GM10847 (cell line): ENCODE results near the gene ATP8A2.

Source experiments
- POLR2A ChIP-seq: IDR thresholded peaks from 2 replicates; pipeline ENCODE4 v1.6.1; 2011; ENCODE audit not compliant: insufficient read length; ENCODE audit errors: extremely low read depth

The ATP8A2 gene

DNA sequence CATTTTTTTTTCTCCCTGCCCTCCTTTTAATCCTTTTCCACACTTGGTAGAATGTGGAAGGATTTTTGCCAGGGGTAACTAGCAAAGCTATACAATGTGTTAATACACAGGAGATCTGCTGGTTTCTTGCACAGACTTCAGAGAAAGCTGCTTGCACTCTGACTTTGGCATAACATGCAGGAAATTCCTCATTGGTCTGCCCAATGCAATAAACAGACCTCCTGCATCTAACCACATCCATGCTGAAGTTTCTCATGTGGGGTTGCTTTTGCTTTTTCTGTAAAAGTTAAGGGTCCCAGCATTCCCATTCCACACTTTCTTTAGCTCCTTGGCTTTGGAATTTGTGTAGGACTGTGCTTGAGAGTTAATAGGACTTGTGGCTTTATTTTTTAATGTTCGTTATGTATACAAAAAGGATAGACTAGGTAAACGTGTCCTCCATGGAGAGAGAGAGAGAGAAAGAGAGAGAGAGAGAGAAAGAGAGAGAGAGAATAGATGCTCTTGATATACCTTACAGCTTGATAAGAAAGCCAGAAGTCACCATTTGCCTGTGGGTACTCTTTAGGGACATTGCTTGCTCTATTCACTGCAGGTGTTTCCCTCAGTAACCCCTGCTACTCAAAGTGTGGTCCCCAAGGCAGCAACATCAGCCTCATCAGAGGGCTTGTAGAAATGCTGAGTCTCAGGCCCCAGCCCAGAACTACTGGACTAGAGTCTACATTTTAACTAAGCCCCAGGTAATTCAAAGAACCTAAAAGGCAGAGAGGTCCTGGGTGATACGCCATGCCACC, 509.6 kb downstream of the ATP8A2 start:
- no peak for TF ChIP-seq POLR2A

GRCh38 chr13:25881971-25882451, 510.2 kb downstream of the ATP8A2 start:
- no peak for TF ChIP-seq POLR2A

- no peak for TF ChIP-seq POLR2A
These were observed 510.9 kb downstream of the ATP8A2 start for GRCh38 chr13:25882466-25883357.

DNA sequence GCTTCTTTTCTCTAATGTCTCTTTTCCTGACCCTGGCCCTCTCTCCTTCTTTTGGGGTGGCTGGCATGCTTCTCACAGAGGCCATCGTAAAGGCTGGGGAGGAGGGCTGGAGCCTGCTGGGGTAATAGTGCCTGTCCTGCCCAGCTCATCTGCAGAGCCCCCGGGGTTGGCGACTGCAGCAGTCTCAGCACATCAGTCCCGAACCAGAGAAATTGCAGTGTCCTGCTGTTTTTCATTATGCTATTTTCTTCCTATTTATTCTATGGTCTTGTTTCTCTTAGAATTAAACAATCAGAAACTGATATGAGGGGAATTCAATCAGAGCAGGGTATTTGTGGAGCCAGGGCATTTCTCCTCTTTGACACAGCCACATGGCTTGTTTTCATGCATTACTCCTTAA, 513.6 kb downstream of the ATP8A2 start:
- no peak for TF ChIP-seq POLR2A

GRCh38 chr13:25886438-25887214, 514.9 kb downstream of the ATP8A2 start:
- TF ChIP-seq POLR2A = no peak

GRCh38 chr13:25887962-25888655, 516.3 kb downstream of the ATP8A2 start:
- TF ChIP-seq POLR2A = no peak

DNA sequence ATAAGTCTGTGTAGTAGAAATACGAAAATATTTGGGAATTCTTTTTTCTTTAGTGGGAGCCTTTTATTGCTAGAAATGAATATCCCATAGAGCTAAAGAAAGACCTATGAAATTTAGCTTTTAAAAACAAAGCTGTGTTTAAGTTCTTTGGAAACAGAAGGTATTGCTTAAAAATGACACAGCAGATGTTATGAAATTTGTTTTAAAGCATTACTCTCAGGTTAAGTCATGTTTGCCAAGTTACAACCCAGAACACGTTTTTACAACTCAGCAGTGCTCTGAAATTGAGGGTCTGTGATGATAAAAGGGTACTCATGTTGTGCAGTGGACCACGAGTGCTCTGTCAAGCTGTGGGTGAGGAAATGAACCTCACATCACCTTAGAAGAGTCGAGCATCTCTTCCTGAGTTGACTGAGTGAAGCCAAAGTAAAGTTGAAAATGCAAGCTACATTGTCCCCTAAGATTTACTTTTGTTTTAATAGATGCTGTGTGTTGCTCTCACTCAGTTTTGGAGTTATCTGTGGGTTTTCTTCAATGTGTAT, 519.0 kb downstream of the ATP8A2 start:
- no peak for TF ChIP-seq POLR2A

DNA sequence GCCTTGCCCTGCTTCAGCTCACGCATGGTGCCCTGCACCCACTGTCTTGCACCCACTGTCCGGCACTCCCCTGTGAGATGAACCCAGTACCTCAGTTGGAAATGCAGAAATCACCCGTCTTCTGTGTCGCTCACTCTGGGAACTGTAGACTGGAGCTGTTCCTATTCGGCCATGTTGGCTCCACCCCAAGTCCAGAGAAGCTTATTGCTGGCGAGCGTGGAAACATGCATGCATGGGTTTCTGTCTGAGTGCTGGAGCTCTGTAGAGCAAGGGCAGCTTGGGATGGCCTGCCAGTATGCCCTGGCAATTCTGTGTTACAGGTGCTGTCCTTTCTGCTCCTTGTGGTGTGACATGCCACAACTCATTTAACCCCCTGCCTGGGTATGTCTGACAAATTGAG, 527.2 kb downstream of the ATP8A2 start:
- no peak for TF ChIP-seq POLR2A

- TF ChIP-seq POLR2A = no peak
These were observed 527.7 kb downstream of the ATP8A2 start for GRCh38 chr13:25899464-25899863.

- TF ChIP-seq POLR2A = no peak
These were observed 528.2 kb downstream of the ATP8A2 start for GRCh38 chr13:25899952-25900351.

DNA sequence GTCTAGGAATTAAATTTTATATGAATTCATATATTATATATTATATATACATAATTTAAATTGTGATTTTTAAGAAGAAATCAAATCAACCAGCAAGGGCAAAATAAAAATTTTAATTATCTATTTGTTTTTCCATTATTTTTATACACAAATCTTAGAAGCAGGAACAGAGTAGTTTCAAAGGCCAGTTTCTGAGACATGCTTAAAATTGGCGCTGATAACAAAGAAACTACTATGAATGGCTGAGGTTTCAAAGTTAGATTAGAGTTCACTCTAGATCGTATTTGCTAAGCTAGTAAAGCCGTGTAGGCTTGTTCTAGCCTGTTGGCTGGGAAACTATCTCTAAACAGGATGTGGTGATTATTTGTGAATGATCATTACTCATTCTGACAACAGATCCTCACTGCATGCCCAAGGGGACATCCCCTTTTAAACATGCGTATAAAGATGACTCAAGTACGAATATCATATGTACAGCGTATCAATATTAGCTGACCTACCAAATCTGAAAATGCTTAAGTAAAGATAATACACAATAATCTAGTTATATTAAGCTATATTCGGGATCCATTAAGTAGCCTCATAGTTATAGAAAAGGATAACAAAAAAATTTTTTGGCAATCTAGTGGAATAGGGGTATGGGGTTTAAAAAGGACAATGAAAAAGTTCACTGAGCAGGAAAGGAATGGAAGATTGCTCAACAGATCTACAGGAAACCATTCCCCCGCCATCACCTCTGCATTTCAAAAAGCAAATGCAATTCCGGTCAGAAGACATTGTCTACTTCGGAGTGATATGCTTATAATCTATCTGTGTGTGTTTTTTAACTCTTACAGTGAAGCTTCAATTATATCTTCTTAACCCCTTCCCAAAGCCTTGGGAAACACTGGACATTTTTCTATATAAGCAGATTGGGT, 529.9 kb downstream of the ATP8A2 start:
- no peak for TF ChIP-seq POLR2A

GRCh38 chr13:25902455-25902854, 530.7 kb downstream of the ATP8A2 start:
- no peak for TF ChIP-seq POLR2A

DNA sequence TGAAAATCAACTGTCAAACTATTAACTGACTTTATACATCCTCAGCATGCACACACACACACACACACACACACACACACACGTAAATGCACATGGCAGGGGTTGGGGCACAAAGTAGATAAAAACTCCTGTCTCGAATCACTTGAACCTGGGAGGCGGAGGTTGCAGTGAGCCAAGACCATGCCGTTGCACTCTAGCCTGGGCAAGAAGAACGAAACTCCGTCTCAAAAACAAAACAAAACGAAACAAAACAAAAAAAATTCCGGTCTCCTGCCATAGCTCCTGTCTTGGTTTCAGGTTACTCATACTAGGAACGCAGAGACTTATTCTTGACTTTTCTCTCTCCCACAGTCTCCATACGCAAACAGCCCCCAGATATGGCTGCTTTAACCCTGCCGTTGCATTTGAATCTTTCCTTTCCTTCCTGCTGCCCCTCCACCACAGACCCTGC, 531.1 kb downstream of the ATP8A2 start:
- no peak for TF ChIP-seq POLR2A
